Progenitor cell of endocrine pancreas (in vitro differentiated cells): ENCODE data around the gene COL20A1. TPM values are rescaled to one million over a fixed set of nuclear protein-coding genes. Genes with fewer than 3 reads are reported as not detected.

Experiments
- DNase-seq: peaks from one replicate; pipeline ENCODE4 v3.0.0; 2021; ENCODE audit warnings: low spot score; ENCODE audit not compliant: unreplicated experiment
- H3K27ac Mint-ChIP-seq: 2 replicates; pipeline ENCODE4 v1.8.0; 2021; ENCODE audit warnings: mild to moderate bottlenecking, moderate library complexity, mixed read lengths
- H3K27me3 Mint-ChIP-seq: 2 replicates; pipeline ENCODE4 v1.8.0; 2021; ENCODE audit warnings: mixed read lengths
- H3K36me3 Mint-ChIP-seq: 2 replicates; pipeline ENCODE4 v1.8.0; 2022; ENCODE audit warnings: mixed read lengths; ENCODE audit not compliant: insufficient read depth
- H3K4me1 Mint-ChIP-seq: 2 replicates; pipeline ENCODE4 v1.8.0; 2021; ENCODE audit warnings: low read depth, mixed read lengths
- H3K4me3 Mint-ChIP-seq: 2 replicates; pipeline ENCODE4 v1.8.0; 2021; ENCODE audit warnings: low read depth, mild to moderate bottlenecking, moderate library complexity, mixed read lengths
- H3K9me3 Mint-ChIP-seq: 2 replicates; pipeline ENCODE4 v1.8.0; 2021; ENCODE audit warnings: low read depth, mixed read lengths
- CTCF ChIP-seq: fragments of 200-600 bp; sonication (generic); IDR thresholded peaks from one replicate; pipeline ENCODE4 v1.5.0; 2021; ENCODE audit warnings: antibody characterized with exemption, mild to moderate bottlenecking; ENCODE audit not compliant: unreplicated experiment
- total RNA-seq: library from RNA; stranded (reverse); gene quantifications from 2 replicates; pipeline ENCODE4 v1.2.1, GENCODE V29; 2021

Gene COL20A1
- total RNA-seq, 1 donor from 2014 or later: 0.24 TPM

- H3K9me3 Mint-ChIP-seq: no peaks in the 10 kb centered on the region
- peaks cover 1% of the 10 kb centered on the region for H3K36me3 Mint-ChIP-seq
- TF ChIP-seq CTCF: no peak
- no peak overlapping the region for H3K27ac Mint-ChIP-seq
- H3K4me1 Mint-ChIP-seq: peaks cover 13% of the 10 kb centered on the region
- peak overlapping the region; percentile 52 for H3K4me3 Mint-ChIP-seq
- no peak for DNase-seq
- H3K27me3 Mint-ChIP-seq: no peaks in the 10 kb centered on the region
Observed at GRCh38 chr20:63274381-63275228, 18.4 kb upstream of the COL20A1 start.

- Mint-ChIP-seq H3K9me3 (no peaks in the 10 kb centered on the region), H3K27me3 (no peaks in the 10 kb centered on the region), H3K36me3 (peaks cover 1% of the 10 kb centered on the region), H3K27ac (no peak overlapping the region), H3K4me3 (no peak overlapping the region), H3K4me1 (peaks cover 13% of the 10 kb centered on the region)
- no peak for TF ChIP-seq CTCF
- DNase-seq: no peak
Observed at GRCh38 chr20:63275825-63276224, 17.2 kb upstream of the COL20A1 start.

GRCh38 chr20:63276956-63277355, 16.0 kb upstream of the COL20A1 start:
- H3K4me3 Mint-ChIP-seq: no peak overlapping the region
- no peaks in the 10 kb centered on the region for H3K9me3 Mint-ChIP-seq
- peaks cover 1% of the 10 kb centered on the region for H3K36me3 Mint-ChIP-seq
- H3K27ac Mint-ChIP-seq: no peak overlapping the region
- H3K4me1 Mint-ChIP-seq: peaks cover 8% of the 10 kb centered on the region
- no peak for DNase-seq
- no peaks in the 10 kb centered on the region for H3K27me3 Mint-ChIP-seq
- TF ChIP-seq CTCF: no peak

- TF ChIP-seq CTCF: no peak
- Mint-ChIP-seq H3K27me3 (no peaks in the 10 kb centered on the region), H3K27ac (peak overlapping the region; percentile 56), H3K4me1 (peaks cover 8% of the 10 kb centered on the region), H3K4me3 (no peak overlapping the region), H3K36me3 (peaks cover 1% of the 10 kb centered on the region), H3K9me3 (no peaks in the 10 kb centered on the region)
- DNase-seq: no peak
Observed at GRCh38 chr20:63277466-63278272, 15.3 kb upstream of the COL20A1 start.

- no peak for TF ChIP-seq CTCF
- Mint-ChIP-seq H3K4me3 (no peak overlapping the region), H3K4me1 (peaks cover 4% of the 10 kb centered on the region), H3K27me3 (no peaks in the 10 kb centered on the region), H3K36me3 (peaks cover 1% of the 10 kb centered on the region), H3K9me3 (no peaks in the 10 kb centered on the region), H3K27ac (no peak overlapping the region)
- no peak for DNase-seq
Observed at GRCh38 chr20:63278661-63279060, 14.3 kb upstream of the COL20A1 start.
